Suppressor macrophage treated with lipopolysaccharide for 1 hour (primary cell): ENCODE measurements around the gene DOP1B.
"Not testable (repeated sequence)": the region's sequence is repeated elsewhere in the genome, so short reads cannot be mapped to it uniquely, and the experiment has no call there.

Experiments used
- DNase-seq, 3 donors: peaks; one replicate each; pipeline ENCODE4 v3.0.0-alpha.2; 2020 to 2022

The DOP1B gene

DNA sequence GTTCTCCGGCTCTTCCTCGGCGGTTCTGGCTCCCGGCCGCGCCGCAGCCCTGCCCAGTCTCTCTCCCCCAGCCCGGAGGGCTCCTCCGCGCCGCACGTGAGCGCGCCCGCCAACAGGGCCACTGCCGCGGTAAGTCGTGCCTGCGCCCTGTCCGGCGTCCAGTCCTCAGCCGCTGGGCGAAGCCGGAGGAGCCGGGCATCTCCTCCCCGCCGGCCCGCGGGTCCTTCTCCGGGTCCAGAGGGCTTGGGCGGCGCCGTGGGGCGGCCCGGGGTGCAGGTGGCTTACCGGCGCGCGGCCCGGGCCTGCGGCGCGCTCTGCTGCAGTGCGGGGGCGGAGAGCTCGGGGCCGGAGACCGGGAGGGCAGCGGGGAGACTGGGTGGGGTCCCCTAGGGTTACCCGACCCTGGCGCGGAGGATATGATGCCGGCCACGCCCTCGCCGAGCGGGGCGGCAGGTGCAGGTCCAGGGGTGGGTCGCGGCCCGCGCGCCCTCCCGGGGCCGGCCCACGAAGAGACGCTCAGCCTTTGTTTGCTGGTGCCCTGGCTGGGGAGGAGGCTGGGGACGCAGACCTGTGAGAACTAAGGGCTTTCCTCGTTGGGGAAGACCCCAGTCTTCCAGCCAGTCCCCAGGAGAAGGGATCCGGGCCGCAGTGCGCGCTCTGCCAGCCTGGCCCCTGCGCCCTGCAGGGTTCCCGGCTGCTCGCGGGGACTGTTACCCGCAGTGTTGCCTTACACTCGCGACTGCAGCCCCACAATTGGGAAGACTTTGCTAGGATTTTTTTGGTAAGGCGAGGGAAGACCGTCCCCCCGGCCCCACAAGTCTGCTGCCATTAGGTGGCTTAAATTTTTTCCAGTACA, at the start of gene DOP1B:
Gene DOP1B, plus strand, starts transcription at position 10 of the 856 bp plus-strand sequence. CDS start 7,910 bp downstream, outside the sequence.
- peak in 2 of 3 donors; percentile 22 to 32 for DNase-seq

GRCh38 chr21:36109868-36110267, 46.8 kb upstream of the DOP1B start:
- no peak for DNase-seq

GRCh38 chr21:36111238-36111637, 45.4 kb upstream of the DOP1B start:
- no peak for DNase-seq

DNA sequence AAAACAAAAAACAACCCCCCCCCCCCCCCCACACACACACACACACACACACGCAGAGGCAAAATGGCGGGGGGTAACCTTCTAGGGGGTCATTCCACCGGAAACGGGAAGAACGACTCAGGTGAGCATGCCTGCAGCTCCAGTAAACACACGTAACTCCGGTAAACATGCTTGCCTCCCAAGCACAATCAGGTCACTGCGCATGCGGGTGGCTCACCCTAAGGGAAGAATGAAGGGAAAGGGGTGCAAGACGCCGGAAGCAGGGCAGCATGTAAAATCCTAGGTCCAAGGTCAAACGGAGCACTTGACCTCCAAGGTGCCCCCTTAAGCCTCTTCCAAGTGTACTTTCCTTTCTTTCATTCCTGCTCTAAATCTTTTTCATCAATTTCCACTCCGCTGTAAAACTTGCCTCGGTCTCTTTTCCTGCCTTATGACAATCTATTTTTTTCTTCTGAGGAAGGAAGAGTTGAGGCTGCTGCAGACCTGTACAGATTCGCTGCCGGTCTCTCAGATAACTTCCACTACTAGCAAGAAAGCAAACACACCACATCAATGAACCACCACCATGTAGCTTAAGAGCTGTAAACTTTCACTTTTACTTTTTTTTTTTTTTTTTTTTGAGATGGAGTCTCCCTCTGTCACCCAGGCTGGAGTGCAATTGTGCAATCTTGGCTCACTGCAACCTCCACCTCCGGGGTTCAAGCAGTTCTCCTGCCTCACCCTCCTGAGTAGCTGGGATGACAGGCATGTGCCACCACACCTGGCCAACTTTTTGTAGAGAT, 42.8 kb upstream of the DOP1B start:
- DNase-seq, result peak in 1 of 3 donors; percentile 30

DNA sequence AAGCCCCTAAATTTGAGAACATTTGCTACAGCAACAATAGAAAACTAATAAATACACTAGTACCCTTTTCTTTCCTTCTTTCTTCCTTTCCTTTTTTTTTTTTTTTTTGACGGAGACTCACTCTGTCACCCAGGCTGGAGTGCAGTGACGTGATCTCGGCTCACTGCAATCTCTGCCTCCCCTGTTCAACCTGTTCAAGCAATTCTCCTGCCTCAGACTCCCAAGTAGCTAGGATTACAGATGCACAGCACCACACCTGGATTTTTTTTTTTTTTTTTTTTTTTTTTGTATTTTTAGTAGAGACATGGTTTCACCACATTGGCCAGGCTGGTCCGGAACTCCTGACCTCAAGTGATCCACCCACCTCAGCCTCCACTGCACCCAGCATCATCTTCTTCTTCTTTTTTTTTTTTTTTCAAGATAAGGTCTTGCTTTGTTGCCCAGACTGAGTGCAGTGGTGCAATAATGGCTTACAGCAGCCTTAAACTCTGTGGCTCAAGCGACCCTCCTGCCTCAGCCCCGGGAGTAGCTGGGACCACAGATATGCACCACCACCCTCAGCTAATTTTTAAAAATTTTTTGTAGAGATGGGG, 41.4 kb upstream of the DOP1B start:
- peak in 1 of 3 donors; percentile 21 for DNase-seq

DNA sequence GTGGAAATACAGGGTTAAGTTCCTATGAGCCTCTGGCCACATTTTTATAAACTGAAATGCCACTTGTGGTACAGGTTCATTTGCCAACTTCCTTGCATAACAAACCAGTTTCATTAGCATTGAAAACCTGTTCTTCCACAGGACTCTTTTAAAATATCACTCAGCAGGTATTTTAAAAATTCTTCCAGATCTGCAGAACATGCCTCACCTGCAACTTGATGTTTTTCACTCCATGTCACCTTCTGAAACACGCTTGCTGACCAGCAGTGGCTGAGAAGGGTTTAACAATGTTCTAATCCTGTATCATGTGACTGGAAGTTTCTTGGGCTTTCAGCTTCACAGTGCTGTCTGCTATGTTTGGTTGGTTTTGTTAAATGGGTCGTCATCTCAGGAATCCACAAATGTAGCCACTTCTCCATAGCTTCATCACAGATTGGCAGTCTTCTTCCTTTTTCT, 39.3 kb upstream of the DOP1B start:
- peak; percentile 30 to 56 (median 55) for DNase-seq

DNA sequence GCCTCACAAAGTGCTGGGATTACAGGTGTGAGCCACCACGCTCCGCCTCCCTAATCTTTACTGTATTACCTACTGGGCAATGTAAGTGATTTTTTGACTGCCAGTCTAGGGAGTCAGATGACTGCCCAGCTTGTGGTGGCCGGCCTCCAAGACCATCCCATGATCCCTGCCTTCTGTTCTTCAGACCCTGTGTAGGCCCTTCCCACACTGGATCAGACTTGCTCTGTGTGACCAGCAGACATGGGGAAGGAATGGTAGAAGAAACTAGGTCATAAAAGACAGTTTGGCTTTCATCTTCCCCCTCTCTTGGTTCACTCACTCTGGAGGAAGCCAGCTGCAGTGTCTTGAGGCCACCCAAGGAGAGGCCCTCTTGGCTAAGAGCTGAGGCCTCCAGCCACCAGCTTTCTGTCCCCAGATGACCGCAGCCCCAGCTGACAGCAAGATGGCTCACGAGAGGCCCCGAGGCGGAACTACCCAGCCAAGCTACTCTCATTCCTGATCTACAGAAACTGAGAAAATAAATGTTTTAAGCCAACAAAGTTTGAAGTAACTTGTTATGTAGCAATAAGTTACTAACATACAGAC, 36.2 kb upstream of the DOP1B start:
- DNase-seq, result no peak

- peak in 1 of 3 donors; percentile 34 for DNase-seq
Measured at GRCh38 chr21:36122977-36123376, 33.6 kb upstream of the DOP1B start.

GRCh38 chr21:36124395-36124794, 32.2 kb upstream of the DOP1B start:
- no peak for DNase-seq

DNA sequence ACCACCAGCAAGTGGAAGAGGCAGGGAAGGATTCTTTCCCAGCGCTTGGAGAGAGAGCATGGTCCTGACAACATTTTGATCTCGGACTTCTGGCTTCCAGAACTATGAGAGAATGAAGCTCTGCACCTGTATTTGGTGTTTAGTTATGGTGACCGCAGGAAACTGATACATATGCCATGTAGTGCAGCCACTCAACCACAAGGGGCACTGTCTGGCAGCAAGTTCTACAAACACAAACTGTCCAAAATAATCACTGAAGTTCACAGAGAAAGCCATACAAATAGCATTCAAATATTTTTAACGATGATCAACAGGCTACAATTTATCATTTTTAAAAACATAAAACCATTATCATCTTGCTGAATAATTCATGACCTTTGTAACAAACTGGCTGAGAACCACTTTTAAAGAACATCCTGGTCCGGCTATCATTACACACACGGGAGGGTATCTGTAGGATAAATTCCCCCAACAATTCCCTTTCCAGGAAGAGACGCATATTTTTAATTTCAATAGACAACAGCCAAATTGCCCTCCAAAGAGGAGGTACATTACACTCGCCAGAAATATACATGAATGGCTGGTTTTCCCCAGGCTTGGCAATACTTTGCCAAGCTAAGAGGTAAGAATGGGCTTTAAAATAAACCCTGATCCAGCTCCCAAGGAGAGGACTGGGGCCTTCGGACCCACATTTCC, 31.0 kb upstream of the DOP1B start:
- DNase-seq, result peak; percentile 59 to 62 (median 59)

GRCh38 chr21:36126208-36126565, 30.4 kb upstream of the DOP1B start:
- no peak for DNase-seq

DNA sequence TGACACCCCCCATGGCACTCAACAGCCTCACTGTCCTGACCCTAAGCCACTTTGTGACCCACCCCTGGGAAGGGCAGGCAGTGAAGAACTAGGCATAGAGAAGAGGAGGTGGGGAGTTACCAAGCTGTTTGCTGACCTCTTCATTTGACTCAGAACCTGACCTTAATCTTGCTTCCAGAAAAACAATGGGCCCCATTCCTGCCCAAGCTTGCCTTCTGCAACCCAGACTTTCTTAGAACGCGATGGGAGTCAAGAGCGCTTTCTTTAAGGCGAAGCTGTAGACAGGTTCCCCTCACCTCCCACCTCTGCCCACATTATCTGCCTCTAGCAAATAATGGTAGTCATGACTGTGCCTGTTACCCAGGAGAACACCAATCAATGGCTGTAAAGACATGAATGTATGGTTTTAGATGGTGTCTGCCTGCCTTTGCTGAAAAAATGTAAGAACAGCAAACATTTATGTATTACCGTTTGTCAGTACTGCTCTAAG, 30.0 kb upstream of the DOP1B start:
- DNase-seq, result no peak

DNA sequence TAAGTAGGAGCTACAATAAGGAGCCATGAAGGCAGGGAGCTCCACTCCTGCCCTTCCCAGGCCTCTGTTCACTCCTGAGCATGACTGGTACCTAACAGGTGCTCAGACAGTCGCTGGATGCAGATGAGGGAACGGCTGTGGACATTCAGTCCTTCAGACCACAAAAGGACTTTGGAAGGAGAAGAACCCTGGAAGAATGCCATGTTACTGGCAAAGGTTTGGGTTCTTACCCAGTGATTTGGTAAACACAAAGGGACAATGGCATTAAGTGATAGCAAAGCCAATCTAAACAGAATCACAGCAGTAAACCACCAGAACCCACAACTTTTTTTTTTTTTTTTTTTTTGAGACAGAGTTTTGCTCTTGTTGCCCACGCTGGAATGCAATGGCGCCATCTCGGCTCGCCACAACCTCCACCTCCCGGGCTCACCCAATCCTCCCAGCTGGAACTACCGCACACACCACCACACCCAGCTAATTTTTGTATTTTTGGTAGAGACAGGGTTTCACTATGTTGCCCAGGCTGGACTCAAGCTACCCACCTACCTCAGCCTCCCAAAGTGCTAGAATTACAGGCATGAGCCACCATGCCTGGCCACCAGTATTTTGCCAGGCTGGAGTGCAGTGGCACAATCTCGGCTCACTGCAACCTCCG, 29.2 kb upstream of the DOP1B start:
- no peak for DNase-seq

GRCh38 chr21:36127977-36128376, 28.6 kb upstream of the DOP1B start:
- no peak for DNase-seq

- no peak for DNase-seq
Measured at GRCh38 chr21:36129219-36129618, 27.4 kb upstream of the DOP1B start.

GRCh38 chr21:36130414-36130762, 26.2 kb upstream of the DOP1B start:
- not testable (repeated sequence) for DNase-seq

GRCh38 chr21:36130839-36131238, 25.8 kb upstream of the DOP1B start:
- not testable (repeated sequence) for DNase-seq

- DNase-seq, result peak; percentile 46 to 63 (median 51)
Measured at GRCh38 chr21:36132696-36133095, 23.9 kb upstream of the DOP1B start.

DNA sequence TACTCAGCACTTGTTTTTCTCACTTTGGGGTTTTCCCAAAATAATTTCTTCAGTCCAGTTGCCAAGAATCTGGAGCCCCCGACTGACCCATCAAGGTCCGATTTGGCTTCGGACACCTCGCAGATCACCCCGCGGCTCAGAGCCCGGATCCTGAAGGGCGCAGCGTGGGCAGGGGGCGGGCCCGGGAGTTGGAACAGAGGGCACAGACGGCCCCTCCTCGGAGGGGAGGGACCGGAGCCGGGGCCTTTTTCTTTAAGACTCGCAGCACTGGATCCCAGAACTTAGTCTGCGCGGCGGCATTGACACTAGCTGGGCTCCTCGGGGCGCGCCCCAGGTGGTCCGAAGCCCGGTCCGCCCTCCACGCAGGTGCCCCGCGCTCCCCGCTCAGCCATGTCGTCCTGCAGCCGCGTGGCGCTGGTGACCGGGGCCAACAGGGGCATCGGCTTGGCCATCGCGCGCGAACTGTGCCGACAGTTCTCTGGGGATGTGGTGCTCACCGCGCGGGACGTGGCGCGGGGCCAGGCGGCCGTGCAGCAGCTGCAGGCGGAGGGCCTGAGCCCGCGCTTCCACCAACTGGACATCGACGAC, 21.7 kb upstream of the DOP1B start, which contains the start of gene CBR3:
Gene CBR3, plus strand, starts transcription at position 277 of the 588 bp plus-strand sequence. Its CDS starts 114 bp downstream, at position 391.
- peak in 2 of 3 donors; percentile 79 to 89 for DNase-seq

DNA sequence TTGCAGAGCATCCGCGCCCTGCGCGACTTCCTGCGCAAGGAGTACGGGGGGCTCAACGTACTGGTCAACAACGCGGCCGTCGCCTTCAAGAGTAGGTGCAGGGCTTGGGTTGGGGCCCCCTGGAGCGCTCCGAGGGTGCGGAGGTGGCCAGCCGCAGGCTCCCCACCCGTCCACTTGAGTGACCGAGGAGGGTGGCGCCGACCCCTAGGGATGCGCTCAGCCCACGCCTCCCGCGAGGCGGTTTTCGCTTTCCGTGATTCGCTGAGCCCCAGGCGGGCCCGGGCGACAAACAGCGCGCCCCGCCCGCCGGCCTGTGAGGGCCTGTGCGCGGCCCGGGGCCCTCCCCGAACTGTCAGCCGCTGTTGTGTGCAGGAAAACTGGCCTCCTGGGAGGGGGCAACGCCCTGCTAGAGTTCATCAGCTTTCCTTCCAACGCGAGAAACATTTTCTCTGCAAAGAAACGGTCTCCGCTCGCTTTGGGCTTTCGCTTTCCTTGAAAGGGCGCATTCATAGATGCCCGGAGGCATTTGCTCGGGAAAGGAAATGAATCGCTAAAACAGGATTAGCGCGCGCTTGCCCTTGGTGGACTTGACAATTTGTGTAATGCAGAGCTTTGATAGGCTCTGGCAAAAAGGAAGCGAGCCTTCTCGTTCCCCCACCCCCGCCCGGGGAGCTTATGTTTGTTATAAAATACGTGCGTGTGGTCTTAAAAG, 21.1 kb upstream of the DOP1B start:
- DNase-seq, result peak; percentile 79 to 88 (median 87)
